ENCODE results near the gene SORCS2.

DNA sequence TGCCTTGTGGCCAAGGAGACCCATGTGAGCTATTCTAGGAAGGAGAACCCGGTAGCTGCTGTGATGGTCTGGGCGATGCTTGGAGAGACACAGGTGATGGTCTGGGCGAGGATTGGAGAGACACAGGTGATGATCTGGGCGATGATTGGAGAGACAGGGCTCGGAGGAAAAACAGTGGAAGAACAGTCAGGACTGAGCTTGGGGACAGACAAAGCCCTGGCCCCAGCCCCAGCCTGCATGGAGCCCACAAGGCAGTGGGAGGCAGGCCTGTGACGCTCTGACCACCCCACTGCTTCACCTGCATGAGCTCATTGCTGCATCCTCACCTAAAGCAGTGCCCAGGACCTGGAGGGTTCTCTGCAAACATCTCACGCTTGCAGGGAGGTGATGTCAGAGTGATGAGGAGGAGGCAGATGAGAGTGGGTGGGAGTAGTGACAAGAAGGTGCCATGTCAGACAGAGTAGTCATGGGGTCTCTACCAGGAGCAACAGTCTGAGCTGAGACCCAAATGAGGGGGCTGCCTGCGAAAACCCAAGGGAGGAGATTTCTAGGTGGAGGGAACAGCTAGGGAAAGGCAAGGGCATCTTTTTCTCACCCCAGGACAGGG, 278.3 kb downstream of the SORCS2 start:
- TF ChIP-seq CTCF (IDR thresholded peaks at IDR 0.05) (no peak), EZH2 (IDR thresholded peaks at IDR 0.05; ENCODE audit: borderline replicate concordance, insufficient read depth, low read depth, low read length, poor library complexity, severe bottlenecking) (no peak)
